Stimulated activated CD4-positive, alpha-beta T cell treated with anti-CD3 and anti-CD28 coated beads, Interleukin-2, amount 100 ng/mL, for 4 hours (primary cell): ENCODE results near the gene SH3RF3.

Experiments used
- DNase-seq: peaks from one replicate; pipeline ENCODE4 v3.0.0-alpha.2; 2020; ENCODE audit warnings: low read depth

Gene SH3RF3

GRCh38 chr2:109243526-109244303, 114.7 kb downstream of the SH3RF3 start:
- no peak for DNase-seq

DNA sequence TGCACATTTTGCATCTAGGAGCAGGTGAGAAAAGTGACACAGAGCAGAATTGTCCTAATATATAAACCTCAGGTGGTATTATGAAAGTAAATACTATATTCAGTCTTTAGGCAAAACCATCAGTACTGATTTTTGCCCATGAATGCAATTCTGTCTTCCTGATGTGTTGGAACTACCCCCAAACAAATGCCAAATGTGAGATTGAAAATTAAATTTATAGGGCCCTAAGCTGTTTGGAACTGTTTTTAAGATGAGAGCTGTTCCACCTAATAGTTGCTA, 115.2 kb downstream of the SH3RF3 start:
- no peak for DNase-seq

GRCh38 chr2:109244750-109245382, 115.9 kb downstream of the SH3RF3 start:
- no peak for DNase-seq

- DNase-seq = no peak
Measured at GRCh38 chr2:109246176-109246575, 117.2 kb downstream of the SH3RF3 start.

DNA sequence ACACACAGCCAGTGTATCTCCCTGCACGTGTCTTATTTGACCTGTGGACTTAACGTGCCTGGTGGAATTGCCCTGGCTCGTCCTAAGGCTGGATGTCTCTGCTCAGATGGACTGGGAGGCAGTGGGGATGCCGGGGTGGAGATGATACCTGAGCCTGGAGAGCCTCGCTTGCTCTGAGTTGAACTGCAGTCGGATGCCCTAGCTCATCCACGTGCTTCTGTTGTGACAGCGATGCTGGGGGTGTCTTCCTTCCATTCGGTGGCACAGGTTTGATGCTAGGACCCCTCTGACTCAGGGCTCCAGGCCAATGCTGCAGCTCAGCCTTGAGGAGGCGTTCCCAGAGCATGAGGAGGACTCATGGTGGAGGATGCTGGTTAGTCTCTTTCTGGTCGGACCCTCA, 117.6 kb downstream of the SH3RF3 start:
- DNase-seq = no peak

GRCh38 chr2:109247340-109247739, 118.3 kb downstream of the SH3RF3 start:
- no peak for DNase-seq

- DNase-seq = no peak
Measured at GRCh38 chr2:109247812-109248211, 118.8 kb downstream of the SH3RF3 start.

GRCh38 chr2:109248590-109248989, 119.6 kb downstream of the SH3RF3 start:
- no peak for DNase-seq

GRCh38 chr2:109253217-109253616, 124.2 kb downstream of the SH3RF3 start:
- no peak for DNase-seq

DNA sequence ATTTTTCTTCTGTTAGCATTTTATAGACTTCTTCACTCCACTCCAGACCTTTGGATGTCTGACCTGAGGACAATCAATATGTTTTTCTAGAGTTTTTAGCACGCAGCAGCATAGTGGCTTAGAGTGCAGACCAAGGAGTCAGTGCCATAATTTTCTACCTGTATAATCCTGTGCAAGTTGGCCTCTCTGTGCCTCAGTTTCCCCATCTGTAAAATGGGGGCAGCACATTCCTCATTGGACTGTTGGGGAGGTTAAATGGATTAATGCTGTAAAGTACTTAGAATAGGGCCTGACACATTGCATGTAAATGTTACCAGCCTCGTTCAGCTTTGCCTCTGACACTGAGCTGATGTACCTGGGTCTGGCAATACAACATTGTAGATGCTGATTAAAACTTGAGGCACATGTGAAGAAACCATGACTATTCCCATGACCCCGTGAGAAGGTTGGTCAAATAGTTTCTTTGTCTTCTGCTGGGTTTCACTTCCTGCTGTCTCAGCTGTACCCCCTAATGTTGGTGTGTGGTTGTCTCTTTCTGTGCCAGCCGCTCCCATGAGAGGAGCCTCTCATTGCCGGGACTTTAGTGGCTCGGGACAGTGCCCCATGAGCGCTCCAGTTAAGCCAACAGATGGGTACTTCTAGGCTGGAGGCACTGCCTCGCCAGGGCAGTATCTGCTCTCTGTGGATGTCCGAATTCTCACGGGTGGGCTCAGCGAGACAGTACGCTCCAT, 125.3 kb downstream of the SH3RF3 start:
- no peak for DNase-seq

- DNase-seq = no peak
Measured at GRCh38 chr2:109255654-109256053, 126.6 kb downstream of the SH3RF3 start.

GRCh38 chr2:109256111-109256510, 127.1 kb downstream of the SH3RF3 start:
- DNase-seq = no peak

GRCh38 chr2:109256921-109257320, 127.9 kb downstream of the SH3RF3 start:
- no peak for DNase-seq

DNA sequence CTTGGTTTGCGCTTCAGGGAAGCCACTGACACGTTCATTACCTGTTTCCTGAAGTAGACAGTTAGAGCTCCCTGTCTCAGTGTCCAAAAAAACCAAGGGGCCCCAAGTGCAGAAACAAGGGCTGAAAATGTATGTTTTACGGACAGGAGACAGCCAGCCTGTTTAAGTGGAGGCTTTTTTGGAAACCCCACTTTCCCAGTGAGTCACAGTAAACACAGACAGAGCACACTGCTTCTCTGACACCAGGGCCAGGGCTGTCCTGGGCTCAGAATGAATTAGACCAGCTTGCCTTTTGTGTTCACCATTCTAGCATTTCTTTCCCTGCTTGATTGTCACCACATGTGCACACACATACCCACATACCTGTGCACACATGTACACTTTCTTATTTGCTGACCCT, 128.6 kb downstream of the SH3RF3 start:
- DNase-seq = no peak

DNA sequence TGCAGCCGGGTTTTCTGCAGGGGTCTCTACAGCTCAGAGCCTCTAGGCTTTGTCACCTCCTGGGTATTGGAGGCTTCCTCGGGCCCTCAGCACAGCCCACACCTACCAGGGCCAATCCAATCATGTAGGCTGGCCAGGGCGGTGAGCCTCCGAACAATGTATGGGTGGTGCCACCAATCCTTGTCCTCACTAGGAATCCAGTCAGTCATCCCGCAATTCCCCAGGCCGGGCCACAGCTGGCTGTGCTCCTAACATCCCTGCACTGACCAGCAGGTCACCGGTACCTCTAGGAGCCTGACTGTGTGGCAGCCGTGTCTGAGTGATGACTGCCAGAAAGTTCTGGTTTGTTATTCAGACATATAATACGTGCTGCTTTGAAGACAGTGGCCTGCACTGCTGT, 129.4 kb downstream of the SH3RF3 start:
- no peak for DNase-seq

DNA sequence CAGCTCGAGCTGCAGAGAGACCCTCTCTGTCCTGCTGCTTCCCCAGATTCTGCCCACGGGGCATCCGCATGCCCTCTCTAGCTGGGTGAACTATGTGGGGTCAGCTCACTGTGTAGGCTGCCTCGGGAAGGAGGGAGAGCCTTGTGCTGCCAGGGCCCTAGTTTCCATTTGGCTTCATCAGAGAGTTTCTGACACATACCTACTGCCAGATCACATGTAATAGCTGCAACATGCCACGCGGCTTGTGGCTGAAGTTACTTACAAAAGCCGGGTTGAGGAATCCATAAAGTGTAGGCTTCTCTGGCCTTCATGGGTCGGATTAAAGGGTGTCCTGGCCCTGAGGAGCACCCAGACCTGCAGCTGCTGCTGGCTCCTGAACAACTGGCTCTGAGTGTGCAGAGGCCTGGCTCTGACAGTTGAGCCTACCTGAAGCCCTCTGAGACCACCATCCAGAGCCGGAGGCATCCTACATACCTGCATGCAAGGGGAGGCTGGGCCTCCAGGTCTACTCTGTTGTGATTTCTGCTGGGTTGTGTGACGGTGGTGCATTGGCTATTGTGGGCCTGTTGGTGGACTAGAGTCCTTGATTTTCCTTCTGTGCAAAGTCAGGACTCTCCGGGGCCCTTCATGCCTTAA, 130.0 kb downstream of the SH3RF3 start:
- no peak for DNase-seq

GRCh38 chr2:109259671-109260070, 130.7 kb downstream of the SH3RF3 start:
- no peak for DNase-seq

DNA sequence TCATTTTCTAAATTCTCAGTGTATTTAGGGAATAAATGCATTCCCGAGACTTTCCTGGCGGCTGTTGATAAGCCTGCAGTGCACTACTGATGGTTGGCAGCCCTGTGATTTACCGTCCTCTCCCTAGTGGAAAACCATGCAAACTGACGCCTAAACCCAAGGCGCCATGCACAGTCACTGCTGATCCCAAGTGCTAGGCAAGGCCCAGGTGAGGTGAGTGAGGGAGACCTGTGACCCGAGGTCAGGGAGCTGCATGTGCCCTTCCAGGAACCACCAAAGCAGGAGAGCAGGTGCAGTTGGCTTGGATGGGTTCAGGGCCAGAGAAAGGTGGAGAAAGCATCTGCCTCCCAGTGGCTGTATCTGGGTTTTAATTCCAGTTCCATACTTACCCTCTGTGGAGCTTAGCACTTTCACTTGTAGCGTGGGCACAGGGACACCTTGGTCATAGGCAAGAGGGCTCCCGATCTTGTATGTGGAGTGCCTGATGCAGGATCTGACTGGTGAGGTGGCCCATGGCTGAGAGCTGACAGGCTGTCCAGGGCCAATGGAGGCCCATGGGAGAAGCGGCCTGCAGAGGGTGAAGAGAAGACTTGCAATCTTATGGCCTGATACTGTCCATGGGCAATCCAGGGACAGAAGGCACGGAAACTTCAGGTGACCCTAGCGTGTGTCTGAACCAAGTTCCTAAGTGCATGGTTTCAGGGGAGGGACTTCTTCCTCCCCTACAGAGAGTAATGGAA, 131.3 kb downstream of the SH3RF3 start:
- no peak for DNase-seq

DNA sequence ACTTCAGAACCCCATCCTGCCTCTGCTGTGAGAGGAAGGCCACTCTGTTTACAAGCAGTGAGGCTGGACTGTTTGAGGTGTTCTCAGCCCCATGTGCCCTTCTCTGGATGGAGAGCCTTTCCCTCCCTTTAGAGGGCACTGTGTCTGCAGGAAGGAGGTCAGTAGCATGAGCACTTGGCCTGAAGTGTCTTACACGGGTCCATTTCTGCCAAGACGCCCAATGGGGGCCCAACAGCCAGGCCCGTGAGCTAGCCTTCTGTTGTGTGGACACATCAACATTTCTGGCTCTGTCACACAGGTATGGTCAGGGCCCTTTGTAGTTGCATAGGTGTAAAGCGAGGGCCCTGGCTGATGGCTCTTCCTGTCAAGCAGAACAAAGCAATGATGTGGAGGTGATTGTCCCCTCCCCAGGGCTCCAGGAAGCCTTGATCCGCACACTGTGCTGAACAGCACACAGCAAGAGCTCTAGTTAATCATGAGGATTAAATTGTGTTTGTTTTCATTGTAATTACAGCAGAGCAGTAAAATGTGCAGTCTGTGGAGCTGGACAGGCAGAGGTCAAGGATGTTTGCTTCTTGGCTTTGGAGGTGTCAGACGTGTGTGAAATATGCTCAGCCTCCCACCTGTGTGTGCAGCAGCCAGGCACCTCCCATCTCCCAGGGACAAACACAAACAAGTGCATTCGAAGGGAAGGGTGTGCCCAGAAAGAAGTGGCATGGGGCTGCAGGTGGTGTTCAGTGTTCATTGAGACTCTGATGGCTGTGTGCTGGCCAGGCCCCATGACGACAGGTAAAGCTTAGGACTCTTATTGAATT, 132.1 kb downstream of the SH3RF3 start:
- DNase-seq = no peak

DNA sequence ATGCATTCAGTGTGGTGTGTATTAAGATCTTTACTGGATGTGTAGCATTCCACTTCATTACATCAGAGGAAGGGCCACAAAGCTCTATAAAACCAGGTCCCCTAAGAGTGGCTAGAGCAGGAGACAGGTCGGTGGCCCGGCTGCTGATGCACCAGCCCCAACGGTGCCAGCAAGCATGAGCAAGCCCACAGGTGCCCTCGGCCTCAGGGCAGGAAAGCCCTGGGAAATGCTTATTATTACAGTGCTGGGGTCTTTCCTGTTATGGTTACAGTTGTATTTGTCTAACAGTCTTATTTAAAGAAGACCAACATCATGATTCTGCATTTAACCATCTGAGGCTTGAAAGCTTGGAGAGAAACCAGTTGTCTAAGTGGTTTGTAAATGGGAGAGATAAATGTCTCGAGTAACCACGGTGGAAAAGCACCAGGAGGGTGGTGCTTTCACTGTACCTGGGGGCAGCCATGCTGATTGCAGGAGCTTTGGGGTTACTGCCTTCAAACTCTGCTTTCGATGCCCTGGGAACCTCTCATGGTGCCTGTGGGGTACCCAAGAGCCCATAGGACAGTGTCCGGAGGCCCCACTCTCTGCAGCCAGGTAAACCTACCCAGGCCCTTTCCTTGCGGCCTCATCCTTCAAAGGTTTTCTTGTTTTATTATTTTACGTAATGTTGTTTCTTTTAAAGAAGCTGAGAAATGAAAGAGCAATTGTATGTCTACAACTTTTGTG, 133.1 kb downstream of the SH3RF3 start:
- no peak for DNase-seq
